NB4 (cell line): Measurements from ENCODE around the gene ONECUT3.

Source experiments
- CTCF ChIP-seq: IDR thresholded peaks from one replicate; pipeline ENCODE4 v1.5.1; 2012; ENCODE audit warnings: low read depth, low read length
- POLR2A ChIP-seq: IDR thresholded peaks from 2 replicates; pipeline ENCODE4 v1.6.1; 2011; ENCODE audit warnings: mild to moderate bottlenecking; ENCODE audit not compliant: insufficient read length; ENCODE audit errors: extremely low read depth

- TF ChIP-seq POLR2A (no peak), CTCF (no peak)
Observed at GRCh38 chr19:1827566-1828278, 74.4 kb downstream of the ONECUT3 start.
